ENCODE data around the gene IGF1. TPM values are rescaled to one million over a fixed set of nuclear protein-coding genes. Genes with fewer than 3 reads are reported as not detected.

Gene IGF1
- total and polyA plus RNA-seq, 8 donors = 15.7 to 99.9 (median 25.7) TPM

- peak; percentile 61 for ATAC-seq
- no peaks in the 10 kb centered on the region for H3K9me3 ChIP-seq
- peaks cover 18 to 23% of the 10 kb centered on the region in 2 donors for H3K4me1 ChIP-seq
- H3K27me3 ChIP-seq = no peaks in the 10 kb centered on the region
- no peak overlapping the region for H3K4me3 ChIP-seq
- TF ChIP-seq, protein P1, sequence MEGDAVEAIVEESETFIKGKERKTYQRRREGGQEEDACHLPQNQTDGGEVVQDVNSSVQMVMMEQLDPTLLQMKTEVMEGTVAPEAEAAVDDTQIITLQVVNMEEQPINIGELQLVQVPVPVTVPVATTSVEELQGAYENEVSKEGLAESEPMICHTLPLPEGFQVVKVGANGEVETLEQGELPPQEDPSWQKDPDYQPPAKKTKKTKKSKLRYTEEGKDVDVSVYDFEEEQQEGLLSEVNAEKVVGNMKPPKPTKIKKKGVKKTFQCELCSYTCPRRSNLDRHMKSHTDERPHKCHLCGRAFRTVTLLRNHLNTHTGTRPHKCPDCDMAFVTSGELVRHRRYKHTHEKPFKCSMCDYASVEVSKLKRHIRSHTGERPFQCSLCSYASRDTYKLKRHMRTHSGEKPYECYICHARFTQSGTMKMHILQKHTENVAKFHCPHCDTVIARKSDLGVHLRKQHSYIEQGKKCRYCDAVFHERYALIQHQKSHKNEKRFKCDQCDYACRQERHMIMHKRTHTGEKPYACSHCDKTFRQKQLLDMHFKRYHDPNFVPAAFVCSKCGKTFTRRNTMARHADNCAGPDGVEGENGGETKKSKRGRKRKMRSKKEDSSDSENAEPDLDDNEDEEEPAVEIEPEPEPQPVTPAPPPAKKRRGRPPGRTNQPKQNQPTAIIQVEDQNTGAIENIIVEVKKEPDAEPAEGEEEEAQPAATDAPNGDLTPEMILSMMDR (IDR thresholded peaks at IDR 0.05) = no peak
- H3K36me3 ChIP-seq = no peaks in the 10 kb centered on the region
- peak overlapping the region; percentile 30 for H3K27ac ChIP-seq
- intact Hi-C loops (cut with DNase I) = no loop called here
- DNase-seq = peak in 2 of 4 donors; percentile 45 to 54
Observed at GRCh38 chr12:102475355-102475754, 5.0 kb downstream of the IGF1 start.

DNA sequence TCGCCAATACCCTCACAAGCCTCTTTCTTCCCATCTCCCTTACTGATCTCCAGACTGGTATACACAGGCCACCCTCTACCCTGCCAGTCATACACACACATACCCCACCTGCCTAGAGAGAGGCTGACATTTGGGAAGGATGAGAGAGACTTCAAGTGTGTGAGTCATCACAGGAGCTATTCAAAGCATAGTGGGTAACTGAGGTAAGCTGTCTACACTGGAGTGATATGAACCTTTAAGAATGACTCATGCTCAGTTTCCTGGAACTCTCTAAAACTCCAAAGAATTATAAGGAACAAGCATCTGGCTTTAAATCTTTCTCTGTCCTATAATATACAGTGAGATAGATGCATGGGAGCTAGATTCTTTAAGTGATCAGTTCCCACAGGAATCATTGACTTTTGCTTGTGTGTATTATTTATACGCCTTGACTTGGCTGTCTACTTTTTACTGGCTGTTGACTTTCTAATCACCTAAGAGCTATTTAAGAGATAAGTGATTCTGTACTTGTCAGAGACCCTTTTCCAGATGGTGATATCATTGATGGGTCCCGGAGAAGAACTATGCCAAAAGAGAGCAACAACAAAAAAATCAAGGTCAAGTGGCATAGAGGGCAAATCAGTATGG is 5.8 kb downstream of the IGF1 start:
- H3K4me3 ChIP-seq = no peak overlapping the region
- H3K27ac ChIP-seq = peak overlapping the region; percentile 30
- DNase-seq (no peak), ATAC-seq (peak; percentile 85)
- H3K36me3 ChIP-seq = no peaks in the 10 kb centered on the region
- TF ChIP-seq, protein P1 (IDR thresholded peaks at IDR 0.05) = no peak
- H3K27me3 ChIP-seq = no peaks in the 10 kb centered on the region
- peaks cover 17 to 18% of the 10 kb centered on the region in 2 donors for H3K4me1 ChIP-seq
- H3K9me3 ChIP-seq = no peaks in the 10 kb centered on the region
- intact Hi-C loops (cut with DNase I) = no loop called here

- Histone ChIP-seq H3K27ac (no peak overlapping the region), H3K4me3 (no peak overlapping the region), H3K36me3 (no peaks in the 10 kb centered on the region), H3K27me3 (no peaks in the 10 kb centered on the region), H3K9me3 (no peaks in the 10 kb centered on the region), H3K4me1 (peaks cover 17 to 18% of the 10 kb centered on the region in 2 donors)
- ATAC-seq (no peak), DNase-seq (no peak)
- TF ChIP-seq, protein P1 (IDR thresholded peaks at IDR 0.05) = no peak
- intact Hi-C loops (cut with DNase I) = no loop called here
Observed at GRCh38 chr12:102472496-102472895, 7.9 kb downstream of the IGF1 start.

- Histone ChIP-seq H3K27me3 (no peaks in the 10 kb centered on the region), H3K36me3 (no peaks in the 10 kb centered on the region), H3K4me3 (no peak overlapping the region), H3K4me1 (peaks cover 17 to 18% of the 10 kb centered on the region in 2 donors), H3K27ac (no peak overlapping the region), H3K9me3 (no peaks in the 10 kb centered on the region)
- intact Hi-C loops (cut with DNase I) = no loop called here
- DNase-seq (no peak), ATAC-seq (no peak)
- TF ChIP-seq, protein P1 (IDR thresholded peaks at IDR 0.05) = no peak
Observed at GRCh38 chr12:102471556-102471955, 8.8 kb downstream of the IGF1 start.

DNA sequence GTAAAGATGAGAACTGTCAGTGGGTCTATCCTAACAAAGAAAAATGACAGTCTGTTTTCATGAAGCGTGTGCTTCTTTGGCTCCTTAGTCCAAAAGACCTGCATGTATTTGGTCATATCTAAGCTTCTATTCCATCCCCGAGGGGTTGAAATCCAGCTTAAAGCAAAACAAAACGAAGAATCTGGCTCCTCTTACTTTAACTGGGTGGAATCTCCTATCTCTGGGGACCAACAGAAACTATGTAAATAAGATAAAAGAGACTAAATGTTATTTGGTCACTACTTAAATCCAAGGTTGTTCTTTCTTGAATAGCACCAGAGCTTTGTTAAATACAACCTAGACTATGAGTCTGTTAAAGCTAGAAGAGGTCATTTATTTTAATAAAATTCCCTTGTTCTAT is 9.4 kb downstream of the IGF1 start:
- no peaks in the 10 kb centered on the region for H3K9me3 ChIP-seq
- no peak for ATAC-seq
- H3K4me1 ChIP-seq = peaks cover 15 to 18% of the 10 kb centered on the region in 2 donors
- intact Hi-C loops (cut with DNase I) = no loop called here
- TF ChIP-seq, protein P1 (IDR thresholded peaks at IDR 0.05) = no peak
- no peak overlapping the region for H3K4me3 ChIP-seq
- H3K27ac ChIP-seq = no peak overlapping the region
- DNase-seq = no peak
- no peaks in the 10 kb centered on the region for H3K36me3 ChIP-seq
- no peaks in the 10 kb centered on the region for H3K27me3 ChIP-seq
